Measurements from ENCODE around the gene TEX35.

The TEX35 gene

DNA sequence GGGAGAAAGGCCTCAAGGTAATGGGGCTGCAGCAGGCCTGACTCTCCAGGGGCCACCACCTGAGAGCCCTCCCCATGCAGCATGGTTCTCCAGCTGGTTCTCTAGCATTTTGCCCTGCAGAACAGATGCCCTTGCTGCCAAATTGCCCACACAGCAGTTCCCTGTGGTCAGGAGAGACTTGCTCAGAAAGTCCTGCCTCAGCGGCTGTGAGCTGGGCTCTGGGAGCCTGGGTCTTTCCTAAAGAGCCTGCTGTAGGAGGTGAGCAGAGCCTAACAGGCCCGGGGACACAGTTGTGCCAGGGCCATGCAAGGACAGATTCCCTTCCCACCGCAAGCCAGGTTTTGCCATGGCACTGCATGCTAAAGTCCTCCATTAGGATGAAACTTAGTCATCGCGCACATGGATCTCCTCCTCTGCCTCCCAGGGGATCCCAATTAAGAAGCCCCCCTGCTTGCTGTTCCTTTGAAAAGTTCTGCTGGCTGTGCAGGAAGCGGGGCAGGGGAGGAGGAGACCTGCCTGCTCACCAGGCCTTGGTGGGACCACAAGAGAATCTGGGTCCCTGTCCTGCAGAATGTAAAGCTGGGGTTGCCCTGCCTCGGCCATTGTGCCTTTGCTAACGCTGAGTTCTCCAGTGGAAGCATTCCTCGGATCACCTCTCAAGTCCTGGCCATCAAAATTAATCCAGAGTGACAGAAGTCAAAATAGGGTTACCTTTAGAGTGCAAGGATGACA, 21.4 kb downstream of the TEX35 start:
- H3K27ac ChIP-seq (ENCODE audit: low read depth, low read length), result no peak overlapping the region
- H3K9ac ChIP-seq (ENCODE audit: low read depth, low read length), result no peak overlapping the region
- H3K9me3 ChIP-seq (ENCODE audit: insufficient read depth, low read depth, low read length), result no peaks in the 10 kb centered on the region
- H3K4me3 ChIP-seq (ENCODE audit: low read length), result no peak overlapping the region
- H3K36me3 ChIP-seq (ENCODE audit: insufficient read depth, low read length), result no peaks in the 10 kb centered on the region
- WGBS, result 91% methylated on average over 9 of the region's 9 CpGs
- no peaks in the 10 kb centered on the region; the same call in 1 of the 2 replicates for H3K4me1 ChIP-seq (ENCODE audit: insufficient read depth, low read length)
- no peaks in the 10 kb centered on the region for H3K27me3 ChIP-seq (ENCODE audit: insufficient read depth, low read length)

- Histone ChIP-seq H3K4me3 (ENCODE audit: low read length) (no peak overlapping the region), H3K4me1 (ENCODE audit: insufficient read depth, low read length) (no peaks in the 10 kb centered on the region), H3K27ac (ENCODE audit: low read depth, low read length) (no peak overlapping the region), H3K27me3 (ENCODE audit: insufficient read depth, low read length) (no peaks in the 10 kb centered on the region), H3K36me3 (ENCODE audit: insufficient read depth, low read length) (no peaks in the 10 kb centered on the region), H3K9me3 (ENCODE audit: insufficient read depth, low read depth, low read length) (no peaks in the 10 kb centered on the region), H3K9ac (ENCODE audit: low read depth, low read length) (no peak overlapping the region)
- WGBS, result 98% methylated on average over 5 of the region's 5 CpGs
Observed at GRCh38 chr1:178536329-178536728, 23.4 kb downstream of the TEX35 start.

- Histone ChIP-seq H3K27ac (ENCODE audit: low read depth, low read length) (no peak overlapping the region), H3K36me3 (ENCODE audit: insufficient read depth, low read length) (no peaks in the 10 kb centered on the region), H3K9me3 (ENCODE audit: insufficient read depth, low read depth, low read length) (no peaks in the 10 kb centered on the region), H3K4me3 (ENCODE audit: low read length) (no peak overlapping the region), H3K9ac (ENCODE audit: low read depth, low read length) (no peak overlapping the region), H3K27me3 (ENCODE audit: insufficient read depth, low read length) (no peaks in the 10 kb centered on the region), H3K4me1 (ENCODE audit: insufficient read depth, low read length) (no peaks in the 10 kb centered on the region)
- 78% methylated on average over 7 of the region's 7 CpGs for WGBS
Observed at GRCh38 chr1:178536844-178537371, 24.0 kb downstream of the TEX35 start.

DNA sequence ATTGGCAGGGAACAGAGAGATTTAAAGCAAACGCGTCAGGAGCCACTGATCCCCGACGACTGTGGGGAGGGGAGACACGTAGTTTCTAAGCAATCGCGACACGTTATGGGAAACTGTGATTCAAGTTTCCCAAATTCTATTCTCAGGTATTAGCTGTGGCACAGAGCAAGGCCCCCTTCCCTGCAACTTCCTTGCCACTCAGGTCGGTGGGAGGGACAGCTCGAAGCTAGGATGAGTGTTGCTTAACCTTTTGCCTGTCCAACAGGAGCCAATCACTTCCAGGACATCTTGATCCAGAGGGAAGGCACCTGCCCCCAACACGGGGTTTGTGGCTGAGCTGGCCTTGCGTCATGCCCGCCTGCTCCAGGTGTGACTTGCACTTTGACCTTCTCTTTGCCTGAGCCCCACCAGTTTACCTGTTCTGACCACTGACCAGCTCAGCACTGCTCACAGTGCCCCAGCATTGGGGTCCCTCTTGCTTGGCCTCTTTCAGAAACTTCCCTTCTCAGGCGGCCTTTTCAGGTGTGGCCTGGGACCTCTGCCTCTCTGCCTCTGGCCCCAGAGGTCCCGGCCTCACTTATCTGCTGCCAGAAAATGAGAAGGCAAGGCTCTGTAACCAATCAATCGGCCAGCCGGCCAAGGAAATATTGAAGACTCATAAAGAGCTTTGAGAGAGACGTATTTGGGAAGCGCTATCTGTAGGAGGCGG, 24.6 kb downstream of the TEX35 start:
- Histone ChIP-seq H3K27me3 (ENCODE audit: insufficient read depth, low read length) (no peaks in the 10 kb centered on the region), H3K36me3 (ENCODE audit: insufficient read depth, low read length) (no peaks in the 10 kb centered on the region), H3K27ac (ENCODE audit: low read depth, low read length) (no peak overlapping the region), H3K9ac (ENCODE audit: low read depth, low read length) (no peak overlapping the region), H3K4me1 (ENCODE audit: insufficient read depth, low read length) (no peaks in the 10 kb centered on the region), H3K9me3 (ENCODE audit: insufficient read depth, low read depth, low read length) (no peaks in the 10 kb centered on the region), H3K4me3 (ENCODE audit: low read length) (no peak overlapping the region)
- WGBS, result 88% methylated on average over 20 of the region's 20 CpGs

GRCh38 chr1:178538192-178538916, 25.4 kb downstream of the TEX35 start:
- Histone ChIP-seq H3K4me1 (ENCODE audit: insufficient read depth, low read length) (no peaks in the 10 kb centered on the region), H3K9ac (ENCODE audit: low read depth, low read length) (no peak overlapping the region), H3K36me3 (ENCODE audit: insufficient read depth, low read length) (no peaks in the 10 kb centered on the region), H3K9me3 (ENCODE audit: insufficient read depth, low read depth, low read length) (no peaks in the 10 kb centered on the region), H3K27ac (ENCODE audit: low read depth, low read length) (no peak overlapping the region), H3K4me3 (ENCODE audit: low read length) (no peak overlapping the region), H3K27me3 (ENCODE audit: insufficient read depth, low read length) (no peaks in the 10 kb centered on the region)
- 84% methylated on average over 9 of the region's 9 CpGs for WGBS

DNA sequence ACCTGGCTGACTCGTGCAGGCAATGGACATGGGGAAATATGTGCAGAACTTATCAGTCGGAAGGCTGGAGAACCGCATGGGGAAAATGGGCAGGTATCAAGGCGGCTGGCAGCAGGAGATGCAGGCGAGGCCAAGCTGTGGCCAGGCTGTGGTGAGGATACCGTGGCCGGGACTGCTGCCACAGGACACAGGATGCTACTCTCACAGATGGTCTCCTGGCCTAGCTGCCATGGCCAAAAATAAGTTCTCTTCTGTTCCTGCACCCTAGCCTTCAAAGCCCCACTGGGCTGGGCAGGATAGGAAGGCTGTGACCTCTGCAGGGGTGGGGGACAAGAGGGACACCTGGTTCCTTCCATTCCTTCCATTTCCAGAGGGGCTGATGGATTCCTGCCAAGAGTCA, 26.4 kb downstream of the TEX35 start:
- no peaks in the 10 kb centered on the region for H3K9me3 ChIP-seq (ENCODE audit: insufficient read depth, low read depth, low read length)
- no peaks in the 10 kb centered on the region for H3K36me3 ChIP-seq (ENCODE audit: insufficient read depth, low read length)
- H3K27ac ChIP-seq (ENCODE audit: low read depth, low read length), result no peak overlapping the region
- H3K27me3 ChIP-seq (ENCODE audit: insufficient read depth, low read length), result no peaks in the 10 kb centered on the region
- no peak overlapping the region for H3K4me3 ChIP-seq (ENCODE audit: low read length)
- no peaks in the 10 kb centered on the region for H3K4me1 ChIP-seq (ENCODE audit: insufficient read depth, low read length)
- no peak overlapping the region for H3K9ac ChIP-seq (ENCODE audit: low read depth, low read length)
- WGBS, result 87% methylated on average over 7 of the region's 7 CpGs

GRCh38 chr1:178540204-178540603, 27.3 kb downstream of the TEX35 start:
- Histone ChIP-seq H3K27me3 (ENCODE audit: insufficient read depth, low read length) (no peaks in the 10 kb centered on the region), H3K9ac (ENCODE audit: low read depth, low read length) (no peak overlapping the region), H3K36me3 (ENCODE audit: insufficient read depth, low read length) (no peaks in the 10 kb centered on the region), H3K27ac (ENCODE audit: low read depth, low read length) (no peak overlapping the region), H3K9me3 (ENCODE audit: insufficient read depth, low read depth, low read length) (no peaks in the 10 kb centered on the region), H3K4me3 (ENCODE audit: low read length) (no peak overlapping the region), H3K4me1 (ENCODE audit: insufficient read depth, low read length) (no peaks in the 10 kb centered on the region)
- WGBS, result 91% methylated on average over 6 of the region's 6 CpGs

DNA sequence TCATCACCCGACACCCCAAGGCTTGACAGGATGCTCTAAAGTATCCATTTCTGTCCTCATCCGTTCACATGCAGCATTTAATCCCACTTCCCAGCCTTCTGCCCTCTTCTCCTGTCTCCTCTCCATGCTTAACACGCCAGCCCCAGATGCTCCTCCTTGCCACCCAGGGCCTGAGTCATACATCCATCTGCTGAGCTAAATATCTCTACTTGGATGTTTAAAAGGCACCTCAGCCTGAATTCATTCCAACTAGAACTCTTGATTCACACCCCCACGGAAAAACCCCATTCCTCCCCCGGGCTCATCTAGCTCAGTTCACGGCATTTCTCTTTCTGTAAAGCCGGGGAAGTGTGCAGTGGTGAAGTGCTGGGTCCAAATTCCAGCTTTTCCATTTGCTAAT, 27.7 kb downstream of the TEX35 start:
- H3K9ac ChIP-seq (ENCODE audit: low read depth, low read length), result no peak overlapping the region
- 88% methylated on average over 7 of the region's 7 CpGs for WGBS

GRCh38 chr1:178541379-178541778, 28.5 kb downstream of the TEX35 start:
- H3K4me1 ChIP-seq (ENCODE audit: insufficient read depth, low read length), result no peaks in the 10 kb centered on the region
- WGBS, result 85% methylated on average over 3 of the region's 5 CpGs
- H3K27ac ChIP-seq (ENCODE audit: low read depth, low read length), result no peak overlapping the region
- H3K27me3 ChIP-seq (ENCODE audit: insufficient read depth, low read length), result no peaks in the 10 kb centered on the region
- H3K4me3 ChIP-seq (ENCODE audit: low read length), result peak overlapping the region; percentile 93
- H3K9me3 ChIP-seq (ENCODE audit: insufficient read depth, low read depth, low read length), result no peaks in the 10 kb centered on the region
- H3K36me3 ChIP-seq (ENCODE audit: insufficient read depth, low read length), result no peaks in the 10 kb centered on the region
- H3K9ac ChIP-seq (ENCODE audit: low read depth, low read length), result 0 out of 2 replicates have a peak overlapping the region, but pooled peaks have one; percentile 89

More for the DNA sequence above, 27.7 kb downstream of the TEX35 start:
- no peaks in the 10 kb centered on the region for H3K9me3 ChIP-seq (ENCODE audit: insufficient read depth, low read depth, low read length)
- H3K4me3 ChIP-seq (ENCODE audit: low read length), result no peak overlapping the region
- H3K4me1 ChIP-seq (ENCODE audit: insufficient read depth, low read length), result no peaks in the 10 kb centered on the region
- no peaks in the 10 kb centered on the region for H3K36me3 ChIP-seq (ENCODE audit: insufficient read depth, low read length)
- H3K27ac ChIP-seq (ENCODE audit: low read depth, low read length), result no peak overlapping the region
- no peaks in the 10 kb centered on the region for H3K27me3 ChIP-seq (ENCODE audit: insufficient read depth, low read length)

- no peak overlapping the region for H3K27ac ChIP-seq (ENCODE audit: low read depth, low read length)
- peak overlapping the region; percentile 93 for H3K4me3 ChIP-seq (ENCODE audit: low read length)
- no peaks in the 10 kb centered on the region for H3K9me3 ChIP-seq (ENCODE audit: insufficient read depth, low read depth, low read length)
- H3K9ac ChIP-seq (ENCODE audit: low read depth, low read length), result peak overlapping the region; percentile 89
- no peaks in the 10 kb centered on the region for H3K27me3 ChIP-seq (ENCODE audit: insufficient read depth, low read length)
- peaks cover 1% of the 10 kb centered on the region; the same call in 1 of the 2 replicates for H3K36me3 ChIP-seq (ENCODE audit: insufficient read depth, low read length)
- no peaks in the 10 kb centered on the region for H3K4me1 ChIP-seq (ENCODE audit: insufficient read depth, low read length)
- WGBS, result 4% methylated on average over 32 of the region's 33 CpGs
Observed at GRCh38 chr1:178541829-178542553, 29.1 kb downstream of the TEX35 start.

Data from HUES64 (cell line).